ENCODE data around the gene TEAD1.

TEAD1 gene

DNA sequence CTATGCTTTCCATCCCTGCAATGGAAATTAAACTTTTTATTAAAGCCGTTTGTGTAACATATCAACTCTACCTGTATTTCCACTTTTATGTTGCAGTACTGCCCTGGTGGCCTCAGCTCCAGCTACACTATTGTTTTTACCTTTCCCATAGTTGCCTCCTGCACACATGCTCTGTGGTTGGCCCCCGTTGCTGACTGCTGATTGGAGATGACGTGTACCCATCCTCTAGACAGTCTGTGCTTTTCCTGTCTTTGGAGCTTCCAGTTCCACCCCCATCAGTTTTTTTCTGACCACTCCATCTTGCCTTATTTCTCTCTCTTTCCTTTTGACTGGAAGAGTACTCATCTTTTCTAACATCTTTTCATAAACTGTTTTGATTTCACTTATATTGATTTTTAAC is 123.8 kb downstream of the TEAD1 start:
- Histone ChIP-seq H3K9ac (ENCODE audit: low read depth, low read length, poor library complexity) (no peak overlapping the region), H3K4ac (ENCODE audit: low read length) (no peak overlapping the region), H3K27me3 (ENCODE audit: control insufficient read depth in 3 of 3, insufficient read depth in 3 of 3, low read depth in 1 of 3, low read length in 3 of 3) (no peaks in the 10 kb centered on the region), H3K9me3 (replicated peaks in 1 of 2; ENCODE audit: control insufficient read depth in 2 of 2, insufficient read depth in 1 of 2, low read depth in 1 of 2, low read length in 2 of 2) (no peaks in the 10 kb centered on the region), H3K4me2 (ENCODE audit: insufficient read depth, low read length, poor library complexity, severe bottlenecking) (no peak overlapping the region), H2BK120ac (ENCODE audit: low read depth, low read length) (no peak overlapping the region), H2AK5ac (ENCODE audit: low read depth, low read length) (no peak overlapping the region), H4K8ac (ENCODE audit: low read depth, low read length) (no peak overlapping the region), H3K4me1 (ENCODE audit: control insufficient read depth in 2 of 2, insufficient read depth in 1 of 2, low read depth in 1 of 2, low read length in 2 of 2) (peaks cover 32 to 38% of the 10 kb centered on the region in 2 donors), H4K91ac (ENCODE audit: low read depth, low read length, poor library complexity) (no peak overlapping the region), H2BK5ac (ENCODE audit: low read length) (no peak overlapping the region), H3K27ac (replicated peaks; ENCODE audit: low read length) (no peak overlapping the region), H3K4me3 (ENCODE audit: low read length in 2 of 2) (no peak overlapping the region), H3K79me1 (ENCODE audit: low read depth, low read length) (no peaks in the 10 kb centered on the region), H3K18ac (ENCODE audit: low read length) (no peak overlapping the region), H3K36me3 (replicated peaks in 1 of 2; ENCODE audit: control insufficient read depth in 2 of 2, insufficient read depth in 2 of 2, low read length in 2 of 2) (peaks cover 5 to 44% of the 10 kb centered on the region in 2 donors), H2BK12ac (ENCODE audit: low read length) (no peak overlapping the region), H2AFZ (ENCODE audit: low read length) (no peak overlapping the region), H3K14ac (ENCODE audit: low read length) (no peak overlapping the region), H2BK15ac (ENCODE audit: low read length) (no peak overlapping the region), H3K23ac (ENCODE audit: low read depth, low read length, poor library complexity) (no peak overlapping the region)
- WGBS, 2 donors (ENCODE audit: extremely low coverage in 2 of 2, insufficient read length in 2 of 2, insufficient replicate concordance in 1 of 2), result no CpG with 5 or more reads among the region's 3 CpGs
- DNase-seq (ENCODE audit: low spot score), result no peak

DNA sequence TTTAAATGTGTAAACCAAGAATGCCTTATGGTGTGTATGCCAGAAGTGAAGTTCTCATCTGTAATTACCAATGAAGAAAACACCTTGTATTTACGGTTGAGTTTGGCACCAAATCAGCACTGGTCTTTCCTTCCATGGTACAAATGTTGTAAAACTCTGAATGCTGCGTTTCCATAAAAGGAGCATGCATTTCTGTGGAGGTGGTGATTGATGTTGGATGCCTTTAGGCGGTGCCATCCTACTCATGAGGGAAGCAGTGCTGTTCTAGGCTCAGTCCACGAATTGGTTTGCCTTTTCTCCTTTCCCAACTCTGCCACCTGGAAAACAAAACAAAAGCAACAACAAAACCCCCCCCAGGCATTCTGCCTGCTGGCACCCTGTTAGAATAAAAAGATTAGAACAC is 124.4 kb downstream of the TEAD1 start:
- Histone ChIP-seq H2BK120ac (ENCODE audit: low read depth, low read length) (no peak overlapping the region), H3K18ac (ENCODE audit: low read length) (no peak overlapping the region), H2BK15ac (ENCODE audit: low read length) (no peak overlapping the region), H2BK5ac (ENCODE audit: low read length) (no peak overlapping the region), H3K23ac (ENCODE audit: low read depth, low read length, poor library complexity) (no peak overlapping the region), H3K4me1 (ENCODE audit: control insufficient read depth in 2 of 2, insufficient read depth in 1 of 2, low read depth in 1 of 2, low read length in 2 of 2) (peaks cover 36 to 42% of the 10 kb centered on the region in 2 donors), H2BK12ac (ENCODE audit: low read length) (no peak overlapping the region), H3K36me3 (replicated peaks in 1 of 2; ENCODE audit: control insufficient read depth in 2 of 2, insufficient read depth in 2 of 2, low read length in 2 of 2) (peaks cover 5 to 42% of the 10 kb centered on the region in 2 donors), H4K91ac (ENCODE audit: low read depth, low read length, poor library complexity) (no peak overlapping the region), H3K27ac (replicated peaks; ENCODE audit: low read length) (no peak overlapping the region), H3K4me3 (ENCODE audit: low read length in 2 of 2) (no peak overlapping the region), H3K14ac (ENCODE audit: low read length) (no peak overlapping the region), H2AFZ (ENCODE audit: low read length) (no peak overlapping the region), H3K9ac (ENCODE audit: low read depth, low read length, poor library complexity) (no peak overlapping the region), H3K27me3 (ENCODE audit: control insufficient read depth in 3 of 3, insufficient read depth in 3 of 3, low read depth in 1 of 3, low read length in 3 of 3) (no peaks in the 10 kb centered on the region), H4K8ac (ENCODE audit: low read depth, low read length) (no peak overlapping the region), H3K9me3 (replicated peaks in 1 of 2; ENCODE audit: control insufficient read depth in 2 of 2, insufficient read depth in 1 of 2, low read depth in 1 of 2, low read length in 2 of 2) (no peaks in the 10 kb centered on the region), H3K79me1 (ENCODE audit: low read depth, low read length) (no peaks in the 10 kb centered on the region), H3K4me2 (ENCODE audit: insufficient read depth, low read length, poor library complexity, severe bottlenecking) (no peak overlapping the region), H2AK5ac (ENCODE audit: low read depth, low read length) (no peak overlapping the region), H3K4ac (ENCODE audit: low read length) (no peak overlapping the region)
- WGBS, 2 donors (ENCODE audit: extremely low coverage in 2 of 2, insufficient read length in 2 of 2, insufficient replicate concordance in 1 of 2), result no CpG with 5 or more reads among the region's 4 CpGs
- no peak for DNase-seq (ENCODE audit: low spot score)

DNA sequence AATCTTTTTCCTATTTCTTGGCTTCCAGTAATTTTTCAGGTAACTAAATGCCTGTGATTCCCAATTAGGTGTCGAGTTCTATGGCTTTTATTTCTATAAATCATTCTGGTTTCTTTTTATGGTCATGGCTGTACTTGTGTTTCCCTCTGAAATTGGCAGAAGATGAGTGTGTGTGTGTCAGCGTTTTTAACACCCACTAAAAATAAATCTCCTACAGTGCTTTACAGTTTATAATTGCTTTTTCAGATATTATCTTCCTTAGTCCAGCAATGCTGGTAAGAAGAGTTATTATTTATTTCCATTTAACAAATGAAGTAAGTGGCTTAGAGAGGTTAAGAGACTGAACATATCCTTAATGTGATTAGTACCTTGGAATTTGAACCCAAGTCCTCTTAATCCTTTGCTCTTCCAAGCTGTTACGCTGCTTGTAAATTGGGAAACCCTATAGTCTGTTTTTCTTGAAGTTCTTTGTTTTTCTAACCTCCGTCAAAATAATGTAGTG is 125.2 kb downstream of the TEAD1 start:
- H3K4me2 ChIP-seq (ENCODE audit: insufficient read depth, low read length, poor library complexity, severe bottlenecking), result no peak overlapping the region
- H3K27me3 ChIP-seq (ENCODE audit: control insufficient read depth in 3 of 3, insufficient read depth in 3 of 3, low read depth in 1 of 3, low read length in 3 of 3), result no peaks in the 10 kb centered on the region
- no peak overlapping the region for H3K4me3 ChIP-seq (ENCODE audit: low read length in 2 of 2)
- H2BK15ac ChIP-seq (ENCODE audit: low read length), result no peak overlapping the region
- H2AK5ac ChIP-seq (ENCODE audit: low read depth, low read length), result no peak overlapping the region
- H3K14ac ChIP-seq (ENCODE audit: low read length), result no peak overlapping the region
- DNase-seq (ENCODE audit: low spot score), result no peak
- no peak overlapping the region for H3K18ac ChIP-seq (ENCODE audit: low read length)
- no peak overlapping the region for H3K23ac ChIP-seq (ENCODE audit: low read depth, low read length, poor library complexity)
- H3K4me1 ChIP-seq (ENCODE audit: control insufficient read depth in 2 of 2, insufficient read depth in 1 of 2, low read depth in 1 of 2, low read length in 2 of 2), result peaks cover 35 to 46% of the 10 kb centered on the region in 2 donors
- WGBS, 2 donors (ENCODE audit: extremely low coverage in 2 of 2, insufficient read length in 2 of 2, insufficient replicate concordance in 1 of 2), result no CpG with 5 or more reads among the region's 4 CpGs
- H3K9me3 ChIP-seq (replicated peaks in 1 of 2; ENCODE audit: control insufficient read depth in 2 of 2, insufficient read depth in 1 of 2, low read depth in 1 of 2, low read length in 2 of 2), result no peaks in the 10 kb centered on the region
- H3K4ac ChIP-seq (ENCODE audit: low read length), result no peak overlapping the region
- no peak overlapping the region for H2AFZ ChIP-seq (ENCODE audit: low read length)
- no peak overlapping the region for H3K27ac ChIP-seq (replicated peaks; ENCODE audit: low read length)
- H3K9ac ChIP-seq (ENCODE audit: low read depth, low read length, poor library complexity), result no peak overlapping the region
- H2BK12ac ChIP-seq (ENCODE audit: low read length), result no peak overlapping the region
- no peak overlapping the region for H2BK5ac ChIP-seq (ENCODE audit: low read length)
- peaks cover 5 to 34% of the 10 kb centered on the region in 2 donors for H3K36me3 ChIP-seq (replicated peaks in 1 of 2; ENCODE audit: control insufficient read depth in 2 of 2, insufficient read depth in 2 of 2, low read length in 2 of 2)
- H3K79me1 ChIP-seq (ENCODE audit: low read depth, low read length), result no peaks in the 10 kb centered on the region
- no peak overlapping the region for H4K91ac ChIP-seq (ENCODE audit: low read depth, low read length, poor library complexity)
- H2BK120ac ChIP-seq (ENCODE audit: low read depth, low read length), result no peak overlapping the region
- no peak overlapping the region for H4K8ac ChIP-seq (ENCODE audit: low read depth, low read length)

DNA sequence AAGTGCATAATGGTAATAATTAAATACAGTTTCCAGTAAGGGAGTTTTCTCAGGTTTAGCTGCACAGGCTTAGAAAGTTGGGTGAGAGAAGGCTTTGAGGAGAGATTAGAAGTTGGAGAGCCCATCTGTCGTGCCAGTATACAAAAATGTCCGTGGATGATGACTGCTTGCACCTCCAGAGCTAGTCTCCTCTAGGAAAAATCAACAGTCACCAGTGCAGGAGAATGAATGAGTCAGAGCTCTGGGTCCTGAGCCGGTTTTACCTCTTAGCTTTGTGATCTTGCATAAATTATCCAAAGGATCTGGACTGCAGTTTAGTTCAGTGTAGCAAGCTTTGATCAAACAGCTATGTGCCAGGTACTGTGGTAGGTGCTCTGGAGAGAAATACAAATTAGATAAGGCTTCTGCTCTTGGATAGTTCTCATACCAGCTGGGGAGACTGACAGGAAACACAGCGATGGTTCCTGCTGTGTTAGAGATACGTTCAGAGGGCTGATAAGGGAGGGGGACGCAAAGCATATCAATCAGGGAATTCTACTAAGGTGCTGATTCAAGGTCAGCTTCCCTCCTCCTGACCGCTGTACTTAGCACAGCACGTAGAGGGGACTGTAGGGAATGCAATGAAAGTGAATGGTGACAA is 125.9 kb downstream of the TEAD1 start:
- Histone ChIP-seq H3K4me3 (ENCODE audit: low read length in 2 of 2) (no peak overlapping the region), H3K79me1 (ENCODE audit: low read depth, low read length) (no peaks in the 10 kb centered on the region), H3K4me2 (ENCODE audit: insufficient read depth, low read length, poor library complexity, severe bottlenecking) (no peak overlapping the region), H3K27me3 (ENCODE audit: control insufficient read depth in 3 of 3, insufficient read depth in 3 of 3, low read depth in 1 of 3, low read length in 3 of 3) (no peaks in the 10 kb centered on the region), H2AFZ (ENCODE audit: low read length) (no peak overlapping the region), H3K9me3 (replicated peaks in 1 of 2; ENCODE audit: control insufficient read depth in 2 of 2, insufficient read depth in 1 of 2, low read depth in 1 of 2, low read length in 2 of 2) (no peaks in the 10 kb centered on the region), H3K23ac (ENCODE audit: low read depth, low read length, poor library complexity) (no peak overlapping the region), H2BK12ac (ENCODE audit: low read length) (no peak overlapping the region), H3K36me3 (replicated peaks in 1 of 2; ENCODE audit: control insufficient read depth in 2 of 2, insufficient read depth in 2 of 2, low read length in 2 of 2) (peaks cover 4 to 26% of the 10 kb centered on the region in 2 donors), H2BK120ac (ENCODE audit: low read depth, low read length) (no peak overlapping the region), H3K14ac (ENCODE audit: low read length) (no peak overlapping the region), H3K18ac (ENCODE audit: low read length) (no peak overlapping the region), H4K91ac (ENCODE audit: low read depth, low read length, poor library complexity) (no peak overlapping the region), H4K8ac (ENCODE audit: low read depth, low read length) (no peak overlapping the region), H3K27ac (replicated peaks; ENCODE audit: low read length) (peak overlapping the region; percentile 4), H3K4me1 (ENCODE audit: control insufficient read depth in 2 of 2, insufficient read depth in 1 of 2, low read depth in 1 of 2, low read length in 2 of 2) (peaks cover 31 to 45% of the 10 kb centered on the region in 2 donors), H2BK15ac (ENCODE audit: low read length) (no peak overlapping the region), H3K9ac (ENCODE audit: low read depth, low read length, poor library complexity) (no peak overlapping the region), H3K4ac (ENCODE audit: low read length) (no peak overlapping the region), H2AK5ac (ENCODE audit: low read depth, low read length) (no peak overlapping the region), H2BK5ac (ENCODE audit: low read length) (no peak overlapping the region)
- DNase-seq (ENCODE audit: low spot score), result no peak
- WGBS, 2 donors (ENCODE audit: extremely low coverage in 2 of 2, insufficient read length in 2 of 2, insufficient replicate concordance in 1 of 2), result no CpG with 5 or more reads among the region's 8 CpGs

All from neuronal stem cell (in vitro differentiated cells).